Mesenchymal stem cell (in vitro differentiated cells and primary cell): ENCODE measurements around the gene TAS2R60.
A peak's percentile ranks its signal among the peaks of the same experiment; 100 is the strongest.

Experiments
- DNase-seq: peaks from one replicate; pipeline ENCODE4 v3.0.0-alpha.2; 2013
- H2AFZ ChIP-seq: one replicate; pipeline ENCODE4 v1.6.1; 2013; ENCODE audit warnings: low read depth, mild to moderate bottlenecking, control low read depth, inconsistent platforms, low read length, moderate library complexity
- H2AK5ac ChIP-seq: 2 replicates; pipeline ENCODE4 v1.6.1; 2013; ENCODE audit warnings: low read length, moderate library complexity, mild to moderate bottlenecking, inconsistent platforms; ENCODE audit not compliant: severe bottlenecking
- H2BK120ac ChIP-seq: one replicate; pipeline ENCODE4 v1.6.1; 2013; ENCODE audit warnings: low read depth, mild to moderate bottlenecking, inconsistent platforms, low read length, moderate library complexity
- H2BK12ac ChIP-seq, 2 experiments: one replicate each; pipeline ENCODE4 v1.6.1; 2013; ENCODE audit warnings: inconsistent platforms in 2 of 2, low read length in 2 of 2, mild to moderate bottlenecking in 2 of 2, moderate library complexity in 2 of 2, control low read depth in 1 of 2
- H2BK15ac ChIP-seq: one replicate; pipeline ENCODE4 v1.6.1; 2013; ENCODE audit warnings: mild to moderate bottlenecking, low read depth, inconsistent platforms; ENCODE audit not compliant: poor library complexity, severe bottlenecking
- H2BK5ac ChIP-seq: 2 replicates; pipeline ENCODE4 v1.6.1; 2013; ENCODE audit warnings: low read depth, mild to moderate bottlenecking, low read length, control low read depth, inconsistent platforms; ENCODE audit not compliant: poor library complexity, severe bottlenecking
- H3K14ac ChIP-seq, 2 experiments: one replicate each; pipeline ENCODE4 v1.6.1; 2013; ENCODE audit warnings: inconsistent platforms in 2 of 2, low read length in 2 of 2, control low read depth in 1 of 2, mild to moderate bottlenecking in 1 of 2, moderate library complexity in 1 of 2
- H3K18ac ChIP-seq, 2 experiments: one replicate each; pipeline ENCODE4 v1.6.1; 2013; ENCODE audit warnings: inconsistent platforms in 2 of 2, low read length in 2 of 2, control low read depth in 1 of 2, low read depth in 1 of 2, mild to moderate bottlenecking in 1 of 2
- H3K23ac ChIP-seq, 2 experiments: one replicate each; pipeline ENCODE4 v1.6.1; 2013; ENCODE audit warnings: inconsistent platforms in 2 of 2, low read length in 2 of 2, mild to moderate bottlenecking in 2 of 2, moderate library complexity in 2 of 2, control low read depth in 1 of 2
- H3K27ac ChIP-seq: 2 replicates; pipeline ENCODE4 v1.5.1; 2013; ENCODE audit warnings: mild to moderate bottlenecking, moderate library complexity, low read length, control low read depth, inconsistent platforms; ENCODE audit not compliant: poor library complexity, severe bottlenecking
- H3K27me3 ChIP-seq, 2 experiments: 2 replicates each; pipeline versions ENCODE4 v1.6.1 to v1.7.0; 2013; ENCODE audit warnings: low read length in 2 of 2, mild to moderate bottlenecking in 2 of 2, moderate library complexity in 2 of 2, control low read depth in 1 of 2, inconsistent platforms in 1 of 2; ENCODE audit not compliant: control insufficient read depth in 1 of 2, insufficient read depth in 1 of 2
- H3K36me3 ChIP-seq, 2 experiments: 2 replicates each; pipeline versions ENCODE4 v1.6.1 to v1.7.0; 2013; ENCODE audit warnings: low read length in 2 of 2, control low read depth in 1 of 2, inconsistent platforms in 1 of 2, low read depth in 1 of 2, mild to moderate bottlenecking in 1 of 2; ENCODE audit not compliant: insufficient read depth in 2 of 2, control insufficient read depth in 1 of 2
- H3K4ac ChIP-seq, 2 experiments: one replicate each; pipeline ENCODE4 v1.6.1; 2013; ENCODE audit warnings: inconsistent platforms in 2 of 2, low read length in 2 of 2, mild to moderate bottlenecking in 2 of 2, moderate library complexity in 2 of 2, control low read depth in 1 of 2, low read depth in 1 of 2
- H3K4me1 ChIP-seq: 2 replicates; pipeline ENCODE4 v1.6.1; 2013; ENCODE audit warnings: low read depth, low read length, control low read depth; ENCODE audit not compliant: control insufficient read depth, insufficient read depth
- H3K4me2 ChIP-seq: 2 replicates; pipeline ENCODE4 v1.6.1; 2013; ENCODE audit warnings: low read length, mild to moderate bottlenecking, inconsistent platforms; ENCODE audit not compliant: poor library complexity, severe bottlenecking
- H3K4me3 ChIP-seq, 2 experiments: 2 replicates each; pipeline versions ENCODE4 v1.5.1 to v1.7.0; 2013; ENCODE audit warnings: low read length in 2 of 2, mild to moderate bottlenecking in 2 of 2, control low read depth in 1 of 2, low read depth in 1 of 2; ENCODE audit not compliant: insufficient read depth in 1 of 2
- H3K79me1 ChIP-seq: replicated peaks from 2 replicates; pipeline ENCODE4 v1.6.1; 2013; ENCODE audit warnings: mild to moderate bottlenecking, control low read depth, low read length, inconsistent platforms; ENCODE audit not compliant: poor library complexity, severe bottlenecking
- H3K9ac ChIP-seq: 2 replicates; pipeline ENCODE4 v1.7.0; 2013; ENCODE audit warnings: mild to moderate bottlenecking, low read length, moderate library complexity
- H3K9me3 ChIP-seq: 2 replicates; pipeline ENCODE4 v1.7.0; 2013; ENCODE audit warnings: mild to moderate bottlenecking, low read length; ENCODE audit not compliant: control insufficient read depth
- H4K8ac ChIP-seq: one replicate; pipeline ENCODE4 v1.6.1; 2013; ENCODE audit warnings: inconsistent platforms, mild to moderate bottlenecking, low read length, moderate library complexity
- H4K91ac ChIP-seq: one replicate; pipeline ENCODE4 v1.6.1; 2013; ENCODE audit warnings: mild to moderate bottlenecking, low read length, inconsistent platforms
- WGBS: methylation state at CpG from one replicate; pipeline ENCODE4 v1.1.7; 2013; ENCODE audit warnings: mixed read lengths; 5-methylcytosine and 5-hydroxymethylcytosine counted together

Gene TAS2R60

GRCh38 chr7:143490717-143491306, 47.6 kb downstream of the TAS2R60 start:
- Histone ChIP-seq H2BK12ac (peak overlapping the region; percentile 15 to 49), H3K36me3 (no peaks in the 10 kb centered on the region), H3K27ac (no peak overlapping the region), H2BK15ac (peak overlapping the region; percentile 92), H3K79me1 (no peaks in the 10 kb centered on the region), H3K4me1 (no peaks in the 10 kb centered on the region), H3K9me3 (no peaks in the 10 kb centered on the region), H3K23ac (no peak overlapping the region), H4K8ac (peak overlapping the region; percentile 30), H3K14ac (no peak overlapping the region), H2AK5ac (no peak overlapping the region), H4K91ac (peak overlapping the region; percentile 39), H3K9ac (peak overlapping the region; percentile 34), H2AFZ (no peak overlapping the region), H2BK5ac (no peak overlapping the region), H3K4me2 (no peak overlapping the region), H3K4ac (no peak overlapping the region), H2BK120ac (no peak overlapping the region), H3K4me3 (no peak overlapping the region), H3K27me3 (peaks cover 0 to 8% of the 10 kb centered on the region in 2 experiments), H3K18ac (peak overlapping the region in 1 of 2 experiments; percentile 37)
- 100% methylated on average over 1 of the region's 1 CpG for WGBS
- peak; percentile 44 for DNase-seq

- Histone ChIP-seq H2AFZ (no peak overlapping the region), H3K14ac (no peak overlapping the region), H3K4me1 (no peaks in the 10 kb centered on the region), H2BK120ac (no peak overlapping the region), H2AK5ac (no peak overlapping the region), H3K27ac (no peak overlapping the region), H4K8ac (no peak overlapping the region), H3K9ac (peak overlapping the region; percentile 60), H3K4me2 (no peak overlapping the region), H3K79me1 (no peaks in the 10 kb centered on the region), H4K91ac (no peak overlapping the region), H3K23ac (no peak overlapping the region), H3K4ac (no peak overlapping the region), H3K36me3 (no peaks in the 10 kb centered on the region), H3K18ac (no peak overlapping the region), H3K27me3 (peaks cover 0 to 8% of the 10 kb centered on the region in 2 experiments), H3K9me3 (no peaks in the 10 kb centered on the region), H3K4me3 (no peak overlapping the region), H2BK5ac (no peak overlapping the region), H2BK12ac (no peak overlapping the region), H2BK15ac (no peak overlapping the region)
- DNase-seq, result peak; percentile 92
- WGBS, result 42% methylated on average over 1 of the region's 2 CpGs
Measured at GRCh38 chr7:143492043-143492471, 48.8 kb downstream of the TAS2R60 start.

- no peak overlapping the region for H4K91ac ChIP-seq
Measured at GRCh38 chr7:143492799-143493739, 49.8 kb downstream of the TAS2R60 start.

GRCh38 chr7:143493751-143494150, 50.5 kb downstream of the TAS2R60 start:
- Histone ChIP-seq H3K4me1 (no peaks in the 10 kb centered on the region), H2AK5ac (no peak overlapping the region), H3K18ac (no peak overlapping the region), H3K4me3 (no peak overlapping the region), H2AFZ (no peak overlapping the region), H4K8ac (no peak overlapping the region), H3K36me3 (no peaks in the 10 kb centered on the region), H4K91ac (no peak overlapping the region), H2BK12ac (no peak overlapping the region), H3K14ac (no peak overlapping the region), H2BK5ac (no peak overlapping the region), H2BK120ac (no peak overlapping the region), H3K9me3 (no peaks in the 10 kb centered on the region), H3K79me1 (no peaks in the 10 kb centered on the region), H3K4me2 (no peak overlapping the region), H3K23ac (no peak overlapping the region), H3K4ac (no peak overlapping the region), H2BK15ac (no peak overlapping the region), H3K27ac (no peak overlapping the region), H3K9ac (peak overlapping the region; percentile 54), H3K27me3 (peaks cover 0 to 8% of the 10 kb centered on the region in 2 experiments)
- DNase-seq, result no peak
- 100% methylated on average over 1 of the region's 1 CpG for WGBS

More at GRCh38 chr7:143492799-143493739, 49.8 kb downstream of the TAS2R60 start:
- Histone ChIP-seq H3K9ac (peak overlapping the region; percentile 60), H2AK5ac (no peak overlapping the region), H3K18ac (no peak overlapping the region), H3K14ac (no peak overlapping the region), H2AFZ (no peak overlapping the region), H3K27ac (no peak overlapping the region), H3K4me2 (no peak overlapping the region), H2BK12ac (peak overlapping the region in 1 of 2 experiments; percentile 78), H3K79me1 (no peaks in the 10 kb centered on the region), H4K8ac (peak overlapping the region; percentile 43), H3K4me1 (no peaks in the 10 kb centered on the region), H3K27me3 (peaks cover 0 to 8% of the 10 kb centered on the region in 2 experiments), H3K4me3 (peak overlapping the region in 1 of 2 experiments; percentile 18), H3K4ac (no peak overlapping the region), H2BK15ac (no peak overlapping the region), H3K23ac (no peak overlapping the region), H2BK120ac (no peak overlapping the region), H2BK5ac (no peak overlapping the region), H3K9me3 (no peaks in the 10 kb centered on the region), H3K36me3 (no peaks in the 10 kb centered on the region)
- WGBS, result 66% methylated on average over 6 of the region's 6 CpGs
- peak; percentile 37 for DNase-seq
